Left lung (tissue), 10 donors: Measurements from ENCODE around the gene QSOX2. TPM values are rescaled to one million over a fixed set of nuclear protein-coding genes. Genes with fewer than 3 reads are reported as not detected.

Experiments used
- ATAC-seq: fragments of 200-7000 bp; cut with Tn5 transposase; one replicate; pipeline ENCODE4 v1.9.1; 2020; ENCODE audit warnings: moderate library complexity
- DNase-seq, 4 donors: peaks; one replicate each; pipeline ENCODE4 v3.0.0-alpha.2; 2013 to 2020
- H3K27ac ChIP-seq, 2 donors: fragments of 200-600 bp; sonication (generic) in 1 of 2; one replicate each; pipeline versions ENCODE4 v1.5.0 to v1.8.0; 2020 to 2021
- H3K27me3 ChIP-seq, 2 donors: fragments of 200-600 bp; sonication (generic) in 1 of 2; one replicate each; pipeline versions ENCODE4 v1.5.0 to v1.8.0; 2020 to 2021
- H3K36me3 ChIP-seq, 2 donors: fragments of 200-600 bp; sonication (generic) in 1 of 2; one replicate each; pipeline versions ENCODE4 v1.5.0 to v1.8.0; 2020 to 2021
- H3K4me1 ChIP-seq, 2 donors: fragments of 200-600 bp; one replicate each; pipeline ENCODE4 v1.8.0; 2021
- H3K4me3 ChIP-seq, 2 donors: fragments of 200-600 bp; sonication (generic) in 1 of 2; one replicate each; pipeline versions ENCODE4 v1.5.0 to v1.8.0; 2020 to 2021; ENCODE audit warnings: mild to moderate bottlenecking in 1 of 2
- H3K9me3 ChIP-seq, 2 donors: fragments of 200-600 bp; sonication (generic) in 1 of 2; one replicate each; pipeline versions ENCODE4 v1.5.0 to v1.8.0; 2020 to 2021
- intact Hi-C, 2 donors: fragments of 100-400 bp; cut with DNase I; formaldehyde crosslinking; loops; one replicate each; pipeline versions ENCODE4 v1.11.2 to v1.14.2; 2022
- polyA plus RNA-seq, 6 donors: library from polyadenylated mRNA; unstranded; fragments of 120-200 nt; gene quantifications; one replicate each; pipeline ENCODE4 v1.2.1, GENCODE V29; 2013; ENCODE audit not compliant: insufficient read length in 6 of 6
- total RNA-seq, 2 donors: library from RNA; stranded (reverse); fragmentation: NEBNext Ultra II Directional; extraction: Animal tissue kit (Norgen Biotek cat#: 25700); gene quantifications; one replicate each; pipeline ENCODE4 v1.2.1, GENCODE V29; 2021
- TF ChIP-seq, protein P1 (sequence below), 2 donors: fragments of 200-600 bp; sonication (generic) in 1 of 2; IDR thresholded peaks; one replicate each; pipeline versions ENCODE4 v1.5.0 to v1.8.0; 2021; ENCODE audit warnings: antibody characterized with exemption in 2 of 2
- donor health status: DM: no; HTN: yes; CAD: no.
- donor health status: DM: no; HTN: no; CAD: no.

QSOX2 gene
- total and polyA plus RNA-seq, 8 donors: 9.5 to 15.4 (median 12.0) TPM

DNA sequence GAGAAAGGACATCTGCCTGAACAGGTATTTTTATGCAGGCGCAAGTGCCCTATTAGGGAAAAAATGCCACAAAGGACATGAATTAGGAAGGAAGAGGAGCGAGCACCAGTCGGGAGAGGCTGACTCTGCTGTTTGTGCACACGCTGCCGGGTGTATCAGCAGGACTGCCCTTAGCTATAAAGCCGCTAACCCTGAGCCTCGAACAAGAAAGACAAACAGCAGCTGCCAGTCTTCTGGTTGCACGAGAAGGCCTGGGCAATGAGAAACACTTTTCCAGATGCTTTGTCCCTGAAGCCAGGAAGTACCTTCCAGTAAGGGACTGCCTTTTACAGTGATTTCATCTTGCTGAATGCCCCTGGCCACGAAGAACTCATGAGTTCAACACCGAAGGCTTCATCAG, 12.6 kb downstream of the QSOX2 start:
- Histone ChIP-seq H3K4me1 (peaks cover 0 to 13% of the 10 kb centered on the region in 2 donors), H3K4me3 (no peak overlapping the region), H3K36me3 (peaks cover 0 to 20% of the 10 kb centered on the region in 2 donors), H3K9me3 (no peaks in the 10 kb centered on the region), H3K27me3 (no peaks in the 10 kb centered on the region), H3K27ac (no peak overlapping the region)
- ATAC-seq (no peak), DNase-seq (peak in 1 of 4 donors; percentile 18)
- intact Hi-C loops: no loop called here
- TF ChIP-seq, protein P1, sequence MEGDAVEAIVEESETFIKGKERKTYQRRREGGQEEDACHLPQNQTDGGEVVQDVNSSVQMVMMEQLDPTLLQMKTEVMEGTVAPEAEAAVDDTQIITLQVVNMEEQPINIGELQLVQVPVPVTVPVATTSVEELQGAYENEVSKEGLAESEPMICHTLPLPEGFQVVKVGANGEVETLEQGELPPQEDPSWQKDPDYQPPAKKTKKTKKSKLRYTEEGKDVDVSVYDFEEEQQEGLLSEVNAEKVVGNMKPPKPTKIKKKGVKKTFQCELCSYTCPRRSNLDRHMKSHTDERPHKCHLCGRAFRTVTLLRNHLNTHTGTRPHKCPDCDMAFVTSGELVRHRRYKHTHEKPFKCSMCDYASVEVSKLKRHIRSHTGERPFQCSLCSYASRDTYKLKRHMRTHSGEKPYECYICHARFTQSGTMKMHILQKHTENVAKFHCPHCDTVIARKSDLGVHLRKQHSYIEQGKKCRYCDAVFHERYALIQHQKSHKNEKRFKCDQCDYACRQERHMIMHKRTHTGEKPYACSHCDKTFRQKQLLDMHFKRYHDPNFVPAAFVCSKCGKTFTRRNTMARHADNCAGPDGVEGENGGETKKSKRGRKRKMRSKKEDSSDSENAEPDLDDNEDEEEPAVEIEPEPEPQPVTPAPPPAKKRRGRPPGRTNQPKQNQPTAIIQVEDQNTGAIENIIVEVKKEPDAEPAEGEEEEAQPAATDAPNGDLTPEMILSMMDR (IDR thresholded peaks at IDR 0.05): no peak

DNA sequence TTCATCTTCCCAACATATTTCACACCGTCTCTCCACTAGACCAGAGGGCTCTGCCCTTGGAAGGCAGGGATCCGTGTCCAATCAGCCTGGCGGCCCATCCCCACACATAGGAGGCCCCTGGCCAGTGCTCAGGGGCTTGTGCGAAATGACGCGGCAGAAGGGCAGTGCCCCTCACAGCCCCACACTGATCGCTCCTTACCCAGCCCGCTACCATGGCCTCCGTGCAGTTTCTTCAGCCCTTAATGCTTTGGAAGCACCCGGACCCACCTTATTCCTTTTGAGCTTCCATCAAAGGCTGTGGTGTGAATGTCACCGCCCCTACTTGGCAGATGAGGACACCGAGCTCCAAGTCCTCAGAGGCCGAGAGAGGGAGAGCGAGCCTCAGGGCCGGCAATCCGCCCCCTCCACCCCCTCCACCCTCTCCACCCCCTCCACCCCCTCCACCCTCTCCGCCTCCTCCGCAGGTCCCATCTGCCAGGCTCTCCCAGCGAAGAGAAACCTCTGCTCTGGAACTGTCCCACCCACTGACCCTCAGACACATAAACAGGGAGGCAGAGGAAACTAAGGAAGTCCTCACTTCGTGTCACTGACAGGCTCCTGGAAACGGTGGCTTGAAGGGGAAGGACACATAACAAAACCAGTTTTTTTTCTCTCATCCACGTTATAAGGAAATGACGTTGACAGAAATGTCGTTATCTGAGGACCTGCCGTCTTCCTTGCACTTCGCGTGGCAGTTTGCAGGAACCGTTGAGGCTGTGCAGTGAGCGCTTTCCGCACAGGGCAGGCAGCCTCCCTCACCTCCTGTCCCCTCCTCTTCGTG, 13.9 kb downstream of the QSOX2 start:
- intact Hi-C loops: no loop called here
- TF ChIP-seq, protein P1 (IDR thresholded peaks at IDR 0.05): no peak
- peaks cover 0 to 13% of the 10 kb centered on the region in 2 donors for H3K4me1 ChIP-seq
- H3K36me3 ChIP-seq: peaks cover 0 to 20% of the 10 kb centered on the region in 2 donors
- peak; percentile 44 for ATAC-seq
- no peaks in the 10 kb centered on the region for H3K9me3 ChIP-seq
- H3K4me3 ChIP-seq: no peak overlapping the region
- no peak overlapping the region for H3K27ac ChIP-seq
- DNase-seq: peak in 1 of 4 donors; percentile 43
- no peaks in the 10 kb centered on the region for H3K27me3 ChIP-seq

DNA sequence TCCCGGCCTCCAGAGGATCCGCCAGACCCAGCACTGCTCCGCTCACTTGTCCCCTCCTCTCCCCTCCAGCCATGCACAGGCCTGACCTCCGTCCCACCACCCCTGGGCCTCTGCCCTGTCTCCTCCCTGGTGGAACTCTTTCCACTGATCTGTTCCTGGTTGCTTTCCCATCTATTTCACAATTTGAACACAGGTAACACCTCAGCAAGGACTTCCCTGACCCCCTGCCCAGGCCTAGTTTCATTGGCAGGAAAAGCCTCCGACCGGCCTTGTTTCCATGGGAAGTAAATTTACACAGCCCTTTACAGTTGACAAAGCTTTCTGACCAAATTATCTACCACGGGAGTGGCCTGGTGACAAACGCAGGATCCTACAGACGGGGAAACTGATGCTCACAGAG, 14.8 kb downstream of the QSOX2 start:
- Histone ChIP-seq H3K4me3 (no peak overlapping the region), H3K27me3 (no peaks in the 10 kb centered on the region), H3K4me1 (peaks cover 0 to 17% of the 10 kb centered on the region in 2 donors), H3K27ac (no peak overlapping the region), H3K9me3 (no peaks in the 10 kb centered on the region), H3K36me3 (peaks cover 0 to 15% of the 10 kb centered on the region in 2 donors)
- TF ChIP-seq, protein P1 (IDR thresholded peaks at IDR 0.05): no peak
- intact Hi-C loops: no loop called here
- peak in 1 of 4 donors; percentile 45 for DNase-seq
- ATAC-seq: no peak

DNA sequence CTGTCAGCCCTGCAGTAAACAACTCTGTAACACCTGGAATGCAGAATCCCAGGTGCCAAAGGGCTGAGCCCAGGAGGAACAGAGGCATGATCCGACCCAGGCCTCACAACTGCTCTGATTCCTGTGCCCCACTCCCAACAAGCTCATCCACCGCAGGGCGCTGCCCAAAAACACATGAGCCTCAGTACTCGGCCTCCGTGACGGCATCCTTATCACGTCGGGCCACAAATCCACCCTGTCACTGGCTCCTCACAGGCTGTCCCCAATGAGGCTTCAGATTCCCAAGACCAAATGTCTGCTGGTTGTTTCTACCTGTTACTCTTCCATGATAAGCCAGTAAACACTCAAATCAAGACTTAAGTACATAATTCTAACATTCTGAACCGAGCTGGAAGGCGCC, 15.2 kb downstream of the QSOX2 start:
- H3K27ac ChIP-seq: no peak overlapping the region
- TF ChIP-seq, protein P1 (IDR thresholded peaks at IDR 0.05): no peak
- peaks cover 0 to 19% of the 10 kb centered on the region in 2 donors for H3K4me1 ChIP-seq
- no peak overlapping the region for H3K4me3 ChIP-seq
- ATAC-seq: no peak
- DNase-seq: peak in 1 of 4 donors; percentile 59
- peaks cover 0 to 12% of the 10 kb centered on the region in 2 donors for H3K36me3 ChIP-seq
- intact Hi-C loops: no loop called here
- H3K27me3 ChIP-seq: no peaks in the 10 kb centered on the region
- no peaks in the 10 kb centered on the region for H3K9me3 ChIP-seq
